Choroid plexus epithelial cell (primary cell): ENCODE measurements around the gene SLC30A3.
A peak's percentile ranks its signal among the peaks of the same experiment; 100 is the strongest.

Experiments used
- DNase-seq: peaks from one replicate; pipeline ENCODE4 v3.0.0-alpha.2; 2010; ENCODE audit warnings: low read depth
- H3K4me3 ChIP-seq: 2 replicates; pipeline ENCODE4 v1.5.1; 2011; ENCODE audit warnings: low read depth, mild to moderate bottlenecking, control low read depth, low read length, moderate library complexity
- TF ChIP-seq, protein P1 (sequence below): conservative IDR thresholded peaks from 2 replicates; pipeline ENCODE4 v1.5.1; 2011; ENCODE audit warnings: low read depth, mild to moderate bottlenecking, control low read depth, inconsistent platforms, low read length, moderate library complexity

SLC30A3 gene

DNA sequence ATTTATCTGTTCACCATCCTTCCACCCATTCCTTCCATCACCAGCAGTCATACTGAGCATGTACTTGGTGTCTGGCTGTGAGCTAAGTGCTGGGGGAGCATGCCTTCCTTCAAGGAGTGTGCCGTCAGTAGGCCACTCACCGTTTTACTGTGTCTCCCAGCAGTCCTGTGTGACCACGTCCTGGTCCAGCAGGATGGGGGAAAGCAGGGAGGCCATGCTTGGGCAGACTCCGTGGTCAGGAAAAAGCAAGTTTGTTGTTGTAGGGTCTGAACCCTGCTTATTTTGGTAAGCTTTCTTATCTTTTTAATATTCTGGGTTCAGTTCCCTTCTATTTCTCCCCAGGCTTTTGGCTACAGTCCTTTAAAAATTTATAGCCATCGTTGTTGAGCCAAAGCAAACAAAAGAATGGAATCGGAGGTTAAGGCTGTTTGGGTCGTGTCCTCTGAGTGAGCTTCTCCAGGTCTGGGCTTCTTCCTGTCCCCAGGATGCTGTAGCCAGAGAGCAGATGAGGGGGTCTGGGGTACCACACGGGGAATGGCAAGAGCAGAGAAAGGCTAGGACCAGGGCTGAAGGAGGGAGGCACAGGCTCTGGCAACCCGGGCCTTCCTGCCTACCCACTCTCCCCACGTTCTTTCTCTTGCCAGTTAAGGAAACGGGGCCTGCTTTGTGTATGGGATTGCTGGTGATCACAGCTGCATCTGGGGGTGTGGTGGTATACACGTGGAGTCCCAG is 13.5 kb downstream of the SLC30A3 start:
- TF ChIP-seq, protein P1, sequence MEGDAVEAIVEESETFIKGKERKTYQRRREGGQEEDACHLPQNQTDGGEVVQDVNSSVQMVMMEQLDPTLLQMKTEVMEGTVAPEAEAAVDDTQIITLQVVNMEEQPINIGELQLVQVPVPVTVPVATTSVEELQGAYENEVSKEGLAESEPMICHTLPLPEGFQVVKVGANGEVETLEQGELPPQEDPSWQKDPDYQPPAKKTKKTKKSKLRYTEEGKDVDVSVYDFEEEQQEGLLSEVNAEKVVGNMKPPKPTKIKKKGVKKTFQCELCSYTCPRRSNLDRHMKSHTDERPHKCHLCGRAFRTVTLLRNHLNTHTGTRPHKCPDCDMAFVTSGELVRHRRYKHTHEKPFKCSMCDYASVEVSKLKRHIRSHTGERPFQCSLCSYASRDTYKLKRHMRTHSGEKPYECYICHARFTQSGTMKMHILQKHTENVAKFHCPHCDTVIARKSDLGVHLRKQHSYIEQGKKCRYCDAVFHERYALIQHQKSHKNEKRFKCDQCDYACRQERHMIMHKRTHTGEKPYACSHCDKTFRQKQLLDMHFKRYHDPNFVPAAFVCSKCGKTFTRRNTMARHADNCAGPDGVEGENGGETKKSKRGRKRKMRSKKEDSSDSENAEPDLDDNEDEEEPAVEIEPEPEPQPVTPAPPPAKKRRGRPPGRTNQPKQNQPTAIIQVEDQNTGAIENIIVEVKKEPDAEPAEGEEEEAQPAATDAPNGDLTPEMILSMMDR, result no peak
- DNase-seq, result peak; percentile 31

DNA sequence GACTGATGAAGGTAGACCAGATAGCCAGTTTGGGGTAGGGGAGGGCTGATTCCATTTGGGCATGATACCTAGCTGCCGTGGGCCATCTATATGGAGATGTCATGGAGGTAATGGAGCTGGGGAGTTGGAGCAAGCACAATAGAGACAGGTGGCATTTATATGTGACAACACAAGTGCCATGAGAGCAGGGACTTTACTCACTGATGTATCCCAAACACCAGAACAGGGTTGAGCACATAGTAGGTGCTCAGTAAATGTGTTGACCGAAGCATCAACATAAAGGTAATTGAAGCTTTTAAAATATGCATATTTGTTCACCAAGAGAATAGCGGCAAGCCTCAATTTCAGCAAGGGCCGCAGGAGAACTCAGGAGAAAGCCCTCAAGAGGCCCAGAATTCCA is 15.0 kb downstream of the SLC30A3 start:
- no peak overlapping the region for H3K4me3 ChIP-seq
- TF ChIP-seq, protein P1, result no peak
- DNase-seq, result no peak

More for the DNA sequence above, 13.5 kb downstream of the SLC30A3 start:
- no peak overlapping the region for H3K4me3 ChIP-seq

DNA sequence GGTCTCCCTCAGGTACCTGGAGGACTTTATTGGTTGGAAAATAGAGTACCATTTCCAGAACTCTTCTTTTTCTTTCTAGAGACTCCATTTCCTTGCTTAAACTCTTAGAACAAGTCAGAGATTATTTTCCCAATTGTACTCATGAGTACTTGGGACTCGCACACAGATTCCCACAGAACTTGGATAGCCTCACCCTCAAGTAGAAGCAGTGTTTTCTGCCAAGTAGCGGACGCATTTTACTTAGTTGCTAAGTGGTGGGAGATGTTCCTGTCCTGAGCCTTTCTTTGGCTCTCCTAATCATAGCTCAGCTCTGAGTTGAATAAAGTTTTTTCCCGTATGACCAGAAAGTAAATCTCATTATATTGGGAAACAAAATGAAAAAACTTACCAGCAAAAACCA is 17.2 kb downstream of the SLC30A3 start:
- DNase-seq, result no peak
- H3K4me3 ChIP-seq, result no peak overlapping the region
- TF ChIP-seq, protein P1, result no peak

DNA sequence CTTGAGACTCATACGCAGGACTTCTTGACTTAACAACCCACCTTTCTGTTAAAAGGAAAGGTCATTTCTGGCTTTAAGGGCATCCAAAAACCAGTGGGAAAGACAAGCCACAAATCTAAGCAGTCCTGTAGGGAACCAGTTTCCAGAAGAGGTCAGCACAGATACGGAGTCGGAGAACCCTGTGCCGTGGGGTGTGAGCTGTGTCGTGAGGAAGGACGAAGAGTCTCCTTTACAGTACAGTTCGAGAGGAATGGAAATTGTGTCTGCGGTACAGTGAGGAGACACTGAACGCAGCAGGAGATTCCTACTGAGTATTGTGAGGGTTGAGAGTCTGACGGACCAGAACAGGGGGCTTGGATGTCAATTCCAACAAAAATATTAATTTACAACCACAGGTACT is 17.7 kb downstream of the SLC30A3 start:
- DNase-seq, result no peak
- no peak overlapping the region for H3K4me3 ChIP-seq
- TF ChIP-seq, protein P1, result no peak

DNA sequence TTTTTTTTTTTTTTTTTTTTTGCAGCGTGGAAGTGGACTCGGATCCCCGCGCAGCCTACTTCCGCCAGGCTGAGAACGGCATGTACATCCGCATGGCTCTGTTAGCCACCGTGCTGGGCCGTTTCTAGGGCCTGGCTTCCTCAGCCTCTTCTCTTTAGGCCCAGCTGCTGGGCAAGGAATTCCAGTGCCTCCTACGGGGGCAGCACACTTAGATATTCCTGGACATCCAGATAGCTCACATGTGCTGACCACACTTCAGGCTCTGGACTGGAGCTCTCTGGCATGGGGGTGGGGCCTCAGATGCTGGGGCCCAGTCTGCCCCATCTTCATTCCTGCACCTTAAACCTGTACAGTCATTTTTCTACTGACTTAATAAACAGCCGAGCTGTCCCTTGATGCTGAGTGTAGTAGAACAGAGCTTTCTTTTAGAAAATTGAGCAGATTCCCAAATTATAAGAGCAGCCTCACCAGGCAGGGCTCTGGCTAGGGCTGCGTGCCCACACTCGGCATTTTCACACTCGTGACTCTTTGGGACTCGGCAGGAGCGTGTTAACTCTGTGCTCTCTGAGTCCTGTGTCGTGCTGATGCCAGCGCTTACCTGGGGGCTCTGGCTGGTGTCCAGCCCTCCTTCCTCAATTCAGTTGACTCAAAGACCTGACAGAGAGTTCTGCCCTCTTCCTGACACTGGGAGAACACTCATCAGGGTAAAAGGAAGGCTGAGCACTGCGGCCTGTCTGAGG is 19.3 kb downstream of the SLC30A3 start:
- DNase-seq, result peak; percentile 9
- TF ChIP-seq, protein P1, result no peak

DNA sequence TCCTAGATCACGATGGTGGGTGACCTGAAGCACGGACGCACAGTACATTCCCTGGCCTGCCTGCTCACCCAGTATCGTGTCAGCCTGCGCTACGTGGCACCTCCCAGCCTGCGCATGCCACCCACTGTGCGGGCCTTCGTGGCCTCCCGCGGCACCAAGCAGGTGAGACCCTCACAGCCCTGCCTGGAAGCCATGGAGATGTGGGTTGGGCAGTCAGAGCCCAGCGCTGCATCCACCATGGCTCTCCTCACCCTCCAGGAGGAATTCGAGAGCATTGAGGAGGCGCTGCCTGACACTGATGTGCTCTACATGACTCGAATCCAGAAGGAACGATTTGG is 20.3 kb downstream of the SLC30A3 start:
- H3K4me3 ChIP-seq, result no peak overlapping the region
- DNase-seq, result no peak
- TF ChIP-seq, protein P1, result no peak

More for the DNA sequence above, 19.3 kb downstream of the SLC30A3 start:
- no peak overlapping the region for H3K4me3 ChIP-seq
